Neuronal stem cell (in vitro differentiated cells): ENCODE results near the gene NMNAT3. TPM values are rescaled to one million over a fixed set of nuclear protein-coding genes. Genes with fewer than 3 reads are reported as not detected.

Experiments used
- DNase-seq: peaks from one replicate; pipeline ENCODE4 v3.0.0-alpha.2; 2013; ENCODE audit warnings: low spot score
- H2AFZ ChIP-seq: one replicate; pipeline ENCODE4 v1.6.1; 2013; ENCODE audit warnings: mild to moderate bottlenecking, low read length, inconsistent platforms
- H2AK5ac ChIP-seq: 2 replicates; pipeline ENCODE4 v1.6.1; 2013; ENCODE audit warnings: low read depth, mild to moderate bottlenecking, inconsistent platforms, low read length, moderate library complexity, mixed read lengths
- H2BK120ac ChIP-seq: 2 replicates; pipeline ENCODE4 v1.6.1; 2013; ENCODE audit warnings: low read depth, mild to moderate bottlenecking, inconsistent platforms, low read length, moderate library complexity, mixed read lengths
- H2BK12ac ChIP-seq: one replicate; pipeline ENCODE4 v1.6.1; 2013; ENCODE audit warnings: low read length, inconsistent platforms
- H2BK15ac ChIP-seq: 2 replicates; pipeline ENCODE4 v1.6.1; 2013; ENCODE audit warnings: mild to moderate bottlenecking, low read length, inconsistent platforms, mixed read lengths
- H2BK5ac ChIP-seq: one replicate; pipeline ENCODE4 v1.6.1; 2013; ENCODE audit warnings: inconsistent platforms, mild to moderate bottlenecking, low read length, moderate library complexity
- H3K14ac ChIP-seq: one replicate; pipeline ENCODE4 v1.6.1; 2013; ENCODE audit warnings: low read length, inconsistent platforms
- H3K18ac ChIP-seq: 2 replicates; pipeline ENCODE4 v1.6.1; 2013; ENCODE audit warnings: low read length, inconsistent platforms
- H3K23ac ChIP-seq: 2 replicates; pipeline ENCODE4 v1.6.1; 2013; ENCODE audit warnings: low read depth, mild to moderate bottlenecking, mixed read lengths, low read length, inconsistent platforms; ENCODE audit not compliant: poor library complexity
- H3K27ac ChIP-seq: replicated peaks from 3 replicates; pipeline ENCODE4 v1.5.1; 2013; ENCODE audit warnings: low read length, inconsistent platforms
- H3K27me3 ChIP-seq, 3 experiments: 2 replicates each; pipeline ENCODE4 v1.6.1; 2013; ENCODE audit warnings: low read length in 3 of 3, mild to moderate bottlenecking in 2 of 3, inconsistent platforms in 1 of 3, low read depth in 1 of 3, mixed read lengths in 1 of 3, moderate library complexity in 1 of 3; ENCODE audit not compliant: control insufficient read depth in 3 of 3, insufficient read depth in 3 of 3
- H3K36me3 ChIP-seq, 2 donors: replicated peaks in 1 of 2; 2 replicates each; pipeline ENCODE4 v1.6.1; 2013; ENCODE audit warnings: low read length in 2 of 2; ENCODE audit not compliant: control insufficient read depth in 2 of 2, insufficient read depth in 2 of 2
- H3K4ac ChIP-seq: 2 replicates; pipeline ENCODE4 v1.6.1; 2013; ENCODE audit warnings: inconsistent platforms, mild to moderate bottlenecking, low read length, moderate library complexity
- H3K4me1 ChIP-seq, 2 donors: 1 replicate in 1 of 2; 2 replicates in 1 of 2; pipeline ENCODE4 v1.6.1; 2013; ENCODE audit warnings: low read length in 2 of 2, low read depth in 1 of 2; ENCODE audit not compliant: control insufficient read depth in 2 of 2, insufficient read depth in 1 of 2
- H3K4me2 ChIP-seq: one replicate; pipeline ENCODE4 v1.6.1; 2013; ENCODE audit warnings: mild to moderate bottlenecking, low read length, inconsistent platforms; ENCODE audit not compliant: insufficient read depth, poor library complexity, severe bottlenecking
- H3K4me3 ChIP-seq, 2 donors: 2 replicates each; pipeline ENCODE4 v1.5.1; 2013; ENCODE audit warnings: low read length in 2 of 2, mild to moderate bottlenecking in 2 of 2, inconsistent platforms in 1 of 2, moderate library complexity in 1 of 2
- H3K79me1 ChIP-seq: one replicate; pipeline ENCODE4 v1.6.1; 2013; ENCODE audit warnings: low read depth, mild to moderate bottlenecking, inconsistent platforms, low read length, moderate library complexity
- H3K9ac ChIP-seq: one replicate; pipeline ENCODE4 v1.6.1; 2013; ENCODE audit warnings: mild to moderate bottlenecking, low read depth, low read length, inconsistent platforms; ENCODE audit not compliant: poor library complexity
- H3K9me3 ChIP-seq, 2 donors: replicated peaks in 1 of 2; 2 replicates each; pipeline versions ENCODE3 to v1.6.1; 2013; ENCODE audit warnings: low read length in 2 of 2, mild to moderate bottlenecking in 2 of 2, inconsistent platforms in 1 of 2, low read depth in 1 of 2, mixed read lengths in 1 of 2, moderate library complexity in 1 of 2; ENCODE audit not compliant: control insufficient read depth in 2 of 2, insufficient read depth in 1 of 2
- H4K8ac ChIP-seq: one replicate; pipeline ENCODE4 v1.6.1; 2013; ENCODE audit warnings: low read depth, mild to moderate bottlenecking, inconsistent platforms, low read length, moderate library complexity
- H4K91ac ChIP-seq: one replicate; pipeline ENCODE4 v1.6.1; 2013; ENCODE audit warnings: low read length, low read depth, mild to moderate bottlenecking, inconsistent platforms; ENCODE audit not compliant: poor library complexity
- WGBS, 2 donors: extraction: QIAGEN DNeasy Blood & Tissue Kit; methylation state at CpG; one replicate each; pipeline ENCODE4 v1.1.7; 2013; ENCODE audit warnings: missing lambda C conversion rate in 2 of 2, mixed read lengths in 1 of 2; ENCODE audit not compliant: insufficient read length in 2 of 2, insufficient replicate concordance in 1 of 2; ENCODE audit errors: extremely low coverage in 2 of 2; 5-methylcytosine and 5-hydroxymethylcytosine counted together
- small RNA-seq: library from polyadenylated mRNA; stranded (forward); fragments of <200 nt; extraction: miRNeasy Mini kit (QIAGEN cat#:217004); gene quantifications from one replicate; pipeline ENCODE3, GENCODE V24; 2013; ENCODE audit not compliant: insufficient read depth

The NMNAT3 gene

DNA sequence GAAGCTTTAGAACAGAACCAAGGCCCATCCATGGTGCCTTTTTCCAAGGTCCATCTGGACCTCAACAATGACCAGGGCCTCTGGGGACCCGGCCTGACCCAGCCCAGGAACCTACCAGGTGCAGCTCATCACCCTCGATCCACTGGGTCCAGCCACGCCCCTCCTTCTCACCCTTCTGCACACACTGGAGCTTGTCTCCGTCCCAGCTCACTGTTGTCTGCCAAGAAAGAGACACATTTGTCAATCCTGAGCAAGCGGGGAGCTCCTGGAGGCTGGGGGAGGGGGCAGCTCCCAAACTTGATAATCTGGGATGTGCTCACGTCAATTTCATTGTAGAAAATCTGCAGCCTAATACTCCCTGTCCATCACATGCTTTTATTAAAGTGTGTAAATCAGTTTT lies 159.5 kb downstream of the NMNAT3 start:
- no peak overlapping the region for H2BK120ac ChIP-seq
- H3K79me1 ChIP-seq = no peaks in the 10 kb centered on the region
- H3K36me3 ChIP-seq = no peaks in the 10 kb centered on the region
- H3K27me3 ChIP-seq = no peaks in the 10 kb centered on the region
- no CpG with 5 or more reads among the region's 6 CpGs for WGBS, 2 donors
- H3K14ac ChIP-seq = no peak overlapping the region
- no peaks in the 10 kb centered on the region for H3K4me1 ChIP-seq
- no peak overlapping the region for H2AFZ ChIP-seq
- peaks cover 0 to 3% of the 10 kb centered on the region in 2 donors for H3K9me3 ChIP-seq
- H3K4ac ChIP-seq = no peak overlapping the region
- H2BK12ac ChIP-seq = no peak overlapping the region
- DNase-seq = no peak
- no peak overlapping the region for H3K4me3 ChIP-seq
- H3K23ac ChIP-seq = no peak overlapping the region
- no peak overlapping the region for H2BK15ac ChIP-seq
- no peak overlapping the region for H3K4me2 ChIP-seq
- no peak overlapping the region for H3K9ac ChIP-seq
- no peak overlapping the region for H4K91ac ChIP-seq
- H4K8ac ChIP-seq = no peak overlapping the region
- H2BK5ac ChIP-seq = no peak overlapping the region
- H3K18ac ChIP-seq = no peak overlapping the region
- no peak overlapping the region for H2AK5ac ChIP-seq
- no peak overlapping the region for H3K27ac ChIP-seq

DNA sequence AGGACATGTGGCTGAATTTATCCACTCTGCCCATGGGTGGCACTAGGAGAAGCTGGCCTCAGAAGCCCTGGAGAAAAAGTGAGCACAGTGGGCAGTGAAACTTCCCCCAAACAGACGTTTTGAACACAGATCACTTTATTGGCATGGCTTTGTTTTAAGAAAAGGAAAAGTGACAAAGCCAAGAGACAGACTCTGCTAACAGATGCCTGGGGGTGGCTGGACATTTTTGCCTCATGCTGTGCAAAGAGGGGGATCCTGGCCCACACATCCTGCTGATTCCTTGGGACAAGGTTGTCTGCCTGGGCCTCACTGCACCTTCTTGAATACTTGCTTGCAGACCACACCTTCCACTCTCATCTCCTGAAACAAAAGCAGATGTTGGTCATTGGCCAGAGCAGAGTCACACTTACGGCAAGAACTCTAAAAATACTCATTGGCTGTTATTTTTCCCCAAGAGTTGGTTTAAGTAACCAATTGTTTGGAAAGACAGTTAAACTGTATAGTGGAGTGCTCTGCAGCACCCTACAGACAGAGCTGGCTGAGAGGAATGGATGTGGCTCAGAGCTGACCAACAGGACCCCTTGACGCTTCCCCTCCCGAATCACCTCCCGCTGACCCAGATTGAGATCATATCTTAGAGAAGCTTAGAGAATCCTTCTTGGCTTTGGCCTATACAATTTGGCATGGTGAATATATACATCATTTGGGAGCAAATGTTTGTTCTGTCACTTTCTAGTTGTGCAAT lies 160.3 kb downstream of the NMNAT3 start:
- Histone ChIP-seq H4K8ac (no peak overlapping the region), H2BK5ac (no peak overlapping the region), H2BK12ac (no peak overlapping the region), H2AFZ (no peak overlapping the region), H3K4ac (no peak overlapping the region), H2AK5ac (no peak overlapping the region), H3K27me3 (no peaks in the 10 kb centered on the region), H3K79me1 (no peaks in the 10 kb centered on the region), H3K4me2 (no peak overlapping the region), H3K23ac (no peak overlapping the region), H3K18ac (no peak overlapping the region), H4K91ac (no peak overlapping the region), H3K4me1 (no peaks in the 10 kb centered on the region), H3K4me3 (no peak overlapping the region), H3K9me3 (no peaks in the 10 kb centered on the region), H3K14ac (no peak overlapping the region), H3K9ac (no peak overlapping the region), H3K27ac (no peak overlapping the region), H2BK15ac (no peak overlapping the region), H3K36me3 (no peaks in the 10 kb centered on the region), H2BK120ac (no peak overlapping the region)
- no peak for DNase-seq
- WGBS, 2 donors = no CpG with 5 or more reads among the region's 5 CpGs

DNA sequence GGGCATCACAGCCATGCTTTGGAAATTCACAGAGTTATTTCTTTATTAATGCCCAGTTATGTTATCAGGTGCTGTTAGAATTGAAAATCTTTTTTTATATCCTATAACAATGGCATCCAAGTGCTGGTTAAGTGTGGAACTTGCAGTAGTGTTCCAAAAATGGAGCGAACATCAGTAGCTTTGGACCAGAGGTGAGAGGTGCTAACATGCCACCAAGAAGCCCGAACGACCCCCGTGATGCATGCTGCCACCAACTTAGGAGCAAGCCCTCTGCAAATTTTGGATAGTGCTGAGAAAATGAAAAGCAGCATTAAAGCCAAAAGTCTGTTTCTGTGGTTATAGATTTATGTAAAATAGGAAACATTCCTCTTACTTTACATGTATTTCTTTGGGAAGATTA lies 163.0 kb downstream of the NMNAT3 start:
- Histone ChIP-seq H2BK5ac (no peak overlapping the region), H2BK120ac (no peak overlapping the region), H3K27me3 (no peaks in the 10 kb centered on the region), H4K91ac (no peak overlapping the region), H3K14ac (no peak overlapping the region), H3K36me3 (no peaks in the 10 kb centered on the region), H3K9me3 (no peaks in the 10 kb centered on the region), H3K27ac (no peak overlapping the region), H2AK5ac (no peak overlapping the region), H2AFZ (no peak overlapping the region), H3K4ac (no peak overlapping the region), H3K79me1 (no peaks in the 10 kb centered on the region), H2BK15ac (no peak overlapping the region), H3K23ac (no peak overlapping the region), H3K9ac (no peak overlapping the region), H4K8ac (no peak overlapping the region), H2BK12ac (no peak overlapping the region), H3K18ac (no peak overlapping the region), H3K4me3 (no peak overlapping the region), H3K4me1 (no peaks in the 10 kb centered on the region), H3K4me2 (no peak overlapping the region)
- no peak for DNase-seq
- no CpG with 5 or more reads among the region's 4 CpGs for WGBS, 2 donors

Small RNA genes lying within 50 kb of the gene (small RNA-seq; reads per million reads assigned to genes)
- not detected for gene RN7SL724P
